Right lung (tissue), 10 donors: Measurements from ENCODE around the gene GAL3ST2. TPM values are rescaled to one million over a fixed set of nuclear protein-coding genes. Genes with fewer than 3 reads are reported as not detected.
A peak's percentile ranks its signal among the peaks of the same experiment; 100 is the strongest.
"Not testable (repeated sequence)": the region's sequence is repeated elsewhere in the genome, so short reads cannot be mapped to it uniquely, and the experiment has no call there.

Experiments
- DNase-seq, 2 donors: peaks; one replicate each; pipeline ENCODE4 v3.0.0-alpha.2; 2013
- long read RNA-seq, 8 donors: transcript quantifications; one replicate each; lab custom pipeline, GENCODE V29; 2026
- polyA plus RNA-seq, 5 donors: library from polyadenylated mRNA; unstranded; fragments of 120-200 nt; gene quantifications; one replicate each; pipeline versions ENCODE4 v1.2.1 to v1.2.3, GENCODE V29; 2013; ENCODE audit warnings: inconsistent platforms in 1 of 5, low replicate concordance in 1 of 5; ENCODE audit not compliant: insufficient read length in 5 of 5, insufficient read depth in 1 of 5

The GAL3ST2 gene
- under 1 TPM; 0.15 to 0.33 (median 0.27) TPM for polyA plus RNA-seq
- long read RNA-seq, donor 1 = 0 reads
- long read RNA-seq, donor 2 = 0 reads
- long read RNA-seq, donor 3 = 0 reads
- long read RNA-seq, donor 4 = 0 reads
- long read RNA-seq, donor 5 = 0 reads
- long read RNA-seq, donor 6 = 0 reads
- long read RNA-seq, donor 7 = 0 reads
- long read RNA-seq, donor 8 = 0 reads

DNA sequence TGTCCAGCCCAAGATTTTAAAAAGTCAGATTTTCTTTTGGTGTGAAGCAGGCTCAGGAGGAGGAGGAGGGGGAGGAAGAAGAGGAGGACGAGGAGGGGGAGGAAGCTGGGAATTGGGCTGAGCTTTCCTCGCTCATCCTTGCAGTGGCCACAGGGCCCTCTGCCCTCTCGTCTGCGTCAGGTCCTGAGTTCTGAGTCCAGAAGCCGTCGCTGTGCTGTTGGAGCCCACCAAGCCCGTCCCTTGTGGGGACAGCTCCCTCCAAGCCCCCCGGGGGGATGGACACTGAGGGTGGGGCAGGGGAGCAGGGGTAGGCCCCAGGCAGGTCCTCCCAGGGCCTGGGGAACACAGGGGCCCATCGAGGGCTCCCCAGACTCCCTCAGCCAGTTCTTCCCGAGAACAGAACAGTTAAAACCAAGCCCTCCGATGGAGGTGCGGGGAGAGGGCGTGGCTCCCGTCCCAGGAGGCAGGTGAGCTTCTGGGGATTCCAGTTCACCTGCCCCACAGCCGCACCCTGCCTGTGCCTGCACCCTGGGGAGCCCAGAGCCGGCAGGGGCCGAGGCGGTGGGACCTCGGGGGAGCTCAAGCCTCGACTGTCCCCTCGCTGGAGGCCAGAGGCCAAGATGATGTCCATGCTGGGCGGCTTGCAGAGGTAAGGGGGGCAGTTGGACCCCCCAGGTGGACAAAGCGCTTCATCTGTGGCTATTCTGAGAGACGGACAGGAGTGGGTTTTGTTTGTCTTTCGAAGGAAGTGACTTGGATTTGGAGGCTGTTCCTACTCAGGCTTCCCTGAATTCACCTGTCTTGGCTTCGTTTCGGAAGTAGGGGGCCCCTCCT, at the start of gene GAL3ST2:
TSS of gene GAL3ST2 (plus strand) at position 487 of the 834 bp plus-strand sequence. CDS start at position 621, 134 bp downstream.
- no peak for DNase-seq

DNA sequence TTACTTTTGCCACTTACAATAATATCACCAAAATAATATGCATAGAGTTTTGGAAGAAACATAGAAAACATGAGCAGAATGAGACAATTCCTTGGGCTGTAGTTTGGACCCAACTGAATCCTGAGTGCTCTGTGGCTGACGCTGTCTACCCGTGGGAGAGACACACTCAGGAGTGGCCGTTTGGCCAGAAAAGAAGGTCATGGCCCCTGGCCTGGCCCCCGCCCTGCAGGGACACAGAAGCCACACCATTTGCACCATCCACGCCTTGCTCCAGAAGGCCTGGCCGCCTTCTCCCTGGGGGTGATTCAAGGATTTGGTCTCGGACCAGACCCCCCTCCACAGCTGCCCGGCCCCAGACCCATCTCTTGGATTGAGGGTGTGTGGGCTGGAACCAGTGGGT, 48.6 kb upstream of the GAL3ST2 start:
- DNase-seq = no peak

DNA sequence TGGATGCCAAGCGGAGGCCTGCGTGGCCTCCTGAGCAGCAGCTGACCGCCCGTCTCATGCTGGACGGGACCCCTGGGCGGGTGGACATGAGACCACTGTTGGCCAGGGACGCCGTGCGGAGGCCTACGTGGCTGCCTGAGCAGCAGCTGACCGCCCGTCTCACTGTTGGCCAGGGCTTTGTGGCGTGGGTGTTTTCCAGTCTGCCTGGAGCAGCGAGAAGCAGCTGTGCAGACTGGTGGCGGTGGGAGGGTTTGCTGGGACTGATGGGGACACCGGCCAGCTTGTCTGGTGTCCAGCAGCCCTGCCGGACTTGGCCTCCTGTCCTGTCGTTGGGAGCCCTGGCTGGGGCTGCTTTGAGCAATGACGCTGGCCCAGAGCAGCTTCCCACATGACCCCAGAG, 48.0 kb upstream of the GAL3ST2 start:
- DNase-seq = no peak

DNA sequence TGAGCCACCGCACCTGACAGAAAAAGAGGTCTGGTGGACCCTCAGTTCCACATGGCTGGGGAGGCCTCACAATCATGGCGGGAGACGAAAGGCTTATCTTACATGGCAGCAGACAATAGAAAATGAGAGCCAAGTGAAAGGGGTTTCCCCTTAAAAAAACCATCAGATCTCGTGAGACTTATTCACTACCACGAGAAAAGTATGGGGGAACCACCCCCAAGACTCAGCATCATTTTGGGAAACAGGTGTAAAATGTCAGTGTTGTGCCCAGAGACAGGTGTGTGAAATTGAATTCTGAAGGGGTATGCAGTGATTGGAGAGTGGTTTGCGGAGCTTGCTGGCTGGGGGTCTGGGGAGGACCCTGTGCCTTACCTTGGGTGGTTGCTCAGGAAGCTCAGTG, 46.8 kb upstream of the GAL3ST2 start:
- no peak for DNase-seq

DNA sequence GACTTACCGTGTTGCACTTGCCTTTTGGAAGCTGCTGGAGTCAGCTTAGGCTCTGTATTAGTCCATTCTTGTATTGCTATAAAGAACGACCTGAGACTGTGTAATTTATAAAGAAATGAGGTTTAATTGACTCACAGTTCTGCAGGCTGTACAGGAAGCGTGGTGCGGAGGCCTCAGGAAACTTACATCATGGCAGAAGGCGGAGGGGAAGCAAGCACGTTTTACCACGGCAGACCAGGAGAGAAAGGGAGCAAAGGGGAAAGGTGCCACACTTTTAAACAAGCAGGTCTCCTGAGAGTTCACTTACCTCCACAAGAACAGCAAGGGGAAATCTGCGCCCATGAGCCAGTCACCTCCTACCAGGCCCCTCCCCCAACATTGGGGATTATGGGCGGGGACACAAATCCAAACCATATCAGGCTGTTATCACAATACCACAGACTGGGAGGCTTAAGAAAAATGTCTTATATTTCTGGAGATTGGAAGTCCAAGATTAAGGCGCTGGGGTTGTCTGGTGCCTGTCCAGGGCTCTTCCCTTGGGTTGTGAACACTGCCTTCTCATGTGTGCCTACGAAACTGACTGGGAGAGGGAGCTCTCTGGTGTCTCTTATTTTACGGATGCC, 45.8 kb upstream of the GAL3ST2 start:
- no peak for DNase-seq

DNA sequence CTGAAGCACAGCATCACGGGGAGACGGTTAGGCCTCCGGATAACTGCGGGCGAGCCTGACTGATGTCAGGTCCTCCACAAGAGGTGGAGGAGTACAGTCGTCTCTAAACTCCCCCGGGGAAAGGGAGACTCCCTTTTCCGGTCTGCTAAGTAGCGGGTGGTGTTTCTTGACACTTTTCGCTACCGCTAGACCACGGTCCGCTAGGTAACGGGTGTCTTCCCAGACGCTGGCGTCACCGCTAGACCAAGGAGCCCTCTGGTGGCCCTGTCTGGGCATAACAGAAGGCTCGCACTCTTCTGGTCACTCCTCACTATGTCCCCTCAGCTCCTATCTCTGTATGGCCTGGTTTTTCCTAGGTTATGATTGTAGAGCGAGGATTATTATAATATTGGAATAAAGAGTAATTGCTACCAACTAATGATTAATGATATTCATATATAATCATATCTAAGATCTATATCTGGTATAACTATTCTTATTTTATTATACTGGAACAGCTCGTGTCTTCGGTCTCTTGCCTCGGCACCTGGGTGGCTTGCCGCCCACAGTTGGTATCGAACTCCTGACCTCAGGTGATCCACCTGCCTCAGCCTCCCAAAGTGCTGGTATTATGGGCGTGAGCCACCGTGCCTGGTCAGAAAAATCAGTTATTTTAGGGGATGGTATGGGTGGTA, 44.0 kb upstream of the GAL3ST2 start:
- DNase-seq = not testable (repeated sequence)

DNA sequence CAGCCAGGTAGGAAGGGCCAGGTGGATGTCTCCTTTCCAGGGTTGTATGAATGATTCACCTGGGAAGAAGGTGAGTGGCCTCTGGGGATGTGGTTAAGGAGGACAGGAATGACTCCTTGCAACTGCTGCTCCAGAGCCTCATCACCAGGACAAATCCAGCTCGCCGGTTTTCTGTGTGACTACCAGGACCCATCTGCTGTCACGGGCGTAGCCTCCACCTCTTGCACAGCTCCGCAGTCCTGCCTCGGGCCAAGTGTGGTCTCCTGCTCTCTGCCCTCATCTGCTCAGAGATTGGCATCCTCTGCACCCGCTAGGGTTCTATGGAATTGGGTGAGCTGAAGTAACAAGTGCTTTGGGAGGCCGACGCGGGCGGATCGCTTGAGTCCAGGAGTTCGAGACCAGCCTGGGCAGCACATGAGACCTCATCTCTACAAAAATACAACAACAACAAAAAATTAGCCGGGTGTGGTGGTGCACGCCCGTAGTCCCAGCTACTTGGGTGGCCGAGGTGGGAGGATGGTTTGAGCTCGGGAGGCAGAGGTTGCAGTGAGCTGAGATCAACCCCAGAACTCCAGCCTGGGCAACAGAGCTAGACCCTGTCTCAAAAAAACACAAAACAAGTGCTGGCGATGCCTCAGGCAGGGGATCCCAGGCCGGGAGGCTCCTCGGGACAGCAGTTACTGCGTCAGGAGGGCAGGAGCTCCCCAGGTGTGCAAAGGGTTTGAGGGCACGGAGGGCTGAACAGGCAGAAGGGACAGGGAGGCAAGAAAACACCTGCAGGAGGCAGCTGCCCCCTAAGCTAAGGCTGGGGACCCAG, 43.0 kb upstream of the GAL3ST2 start:
- no peak for DNase-seq

DNA sequence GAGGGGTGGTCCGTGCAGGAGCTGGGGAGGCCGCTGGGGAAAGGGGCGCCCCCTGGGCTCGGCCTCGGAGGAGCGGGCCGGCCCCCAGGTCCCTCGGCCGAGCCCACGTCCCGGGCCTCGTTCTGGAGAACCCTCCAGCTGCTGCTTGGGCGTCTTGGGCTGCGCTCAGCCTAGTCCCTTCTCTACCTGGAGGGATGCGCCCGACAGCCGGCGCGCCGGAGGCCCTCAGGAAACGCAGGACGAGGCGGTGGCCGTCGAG, 42.5 kb upstream of the GAL3ST2 start:
- no peak for DNase-seq

DNA sequence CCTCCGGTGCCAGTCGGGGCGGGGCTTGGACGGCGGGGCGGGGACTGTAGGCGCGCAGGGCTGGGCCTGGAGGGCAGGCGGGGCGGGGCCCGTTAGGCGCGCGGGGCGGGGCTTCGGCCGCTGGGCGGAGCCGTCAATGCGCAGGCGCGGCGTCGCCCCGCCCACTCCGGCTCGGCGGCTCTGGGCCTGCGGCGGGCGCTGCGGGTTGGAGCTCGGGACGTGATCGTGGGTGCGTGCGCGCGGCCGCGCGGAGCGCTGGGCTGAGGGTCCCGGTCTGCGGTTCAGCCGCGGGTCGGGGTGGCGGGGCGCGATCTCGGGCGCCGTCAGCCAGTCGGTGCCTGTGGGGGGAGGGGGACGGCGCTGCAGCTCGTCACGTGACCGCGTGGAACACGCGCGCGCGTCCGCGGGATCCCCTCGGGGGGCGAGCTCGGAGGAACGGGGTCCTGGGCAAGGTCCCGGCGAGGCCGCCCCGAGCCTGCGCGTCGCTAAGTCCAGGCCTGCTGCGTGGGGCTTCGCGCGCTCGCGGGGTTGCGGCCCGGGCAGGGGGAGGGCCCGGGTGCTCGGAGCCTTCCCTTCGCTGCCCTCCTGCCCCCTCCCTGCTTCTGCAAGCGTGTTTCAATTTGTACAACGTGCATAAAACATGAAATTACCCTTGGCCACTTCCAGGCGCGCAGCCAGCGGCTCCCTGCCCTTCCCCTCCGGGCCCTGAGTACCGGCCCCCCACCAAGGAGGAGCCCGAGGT, 42.0 kb upstream of the GAL3ST2 start, which contains the start of gene D2HGDH:
TSS of gene D2HGDH (plus strand) at position 164 of the 742 bp plus-strand sequence. CDS start 595 bp downstream, outside the sequence.
- DNase-seq = peak; percentile 81 to 86

DNA sequence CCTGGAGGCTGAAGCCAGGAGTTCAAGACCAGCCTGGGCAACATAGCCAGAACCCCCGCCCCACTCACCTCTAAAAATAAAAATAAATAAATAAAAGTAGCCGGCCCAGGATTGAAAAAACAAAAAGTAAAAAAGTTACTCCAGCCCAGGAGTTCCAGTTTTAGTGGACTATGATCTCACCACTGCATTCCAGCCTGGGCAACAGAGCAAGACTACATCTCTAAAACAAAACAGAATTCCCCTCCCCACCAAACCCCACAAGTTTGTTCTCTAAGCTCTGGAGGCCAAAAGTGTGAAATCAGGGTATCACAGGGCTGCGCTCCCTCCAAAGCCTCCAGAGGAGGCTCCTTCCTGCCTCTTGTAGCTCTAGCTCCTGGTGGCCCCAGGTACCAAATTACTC, 40.5 kb upstream of the GAL3ST2 start:
- no peak for DNase-seq

DNA sequence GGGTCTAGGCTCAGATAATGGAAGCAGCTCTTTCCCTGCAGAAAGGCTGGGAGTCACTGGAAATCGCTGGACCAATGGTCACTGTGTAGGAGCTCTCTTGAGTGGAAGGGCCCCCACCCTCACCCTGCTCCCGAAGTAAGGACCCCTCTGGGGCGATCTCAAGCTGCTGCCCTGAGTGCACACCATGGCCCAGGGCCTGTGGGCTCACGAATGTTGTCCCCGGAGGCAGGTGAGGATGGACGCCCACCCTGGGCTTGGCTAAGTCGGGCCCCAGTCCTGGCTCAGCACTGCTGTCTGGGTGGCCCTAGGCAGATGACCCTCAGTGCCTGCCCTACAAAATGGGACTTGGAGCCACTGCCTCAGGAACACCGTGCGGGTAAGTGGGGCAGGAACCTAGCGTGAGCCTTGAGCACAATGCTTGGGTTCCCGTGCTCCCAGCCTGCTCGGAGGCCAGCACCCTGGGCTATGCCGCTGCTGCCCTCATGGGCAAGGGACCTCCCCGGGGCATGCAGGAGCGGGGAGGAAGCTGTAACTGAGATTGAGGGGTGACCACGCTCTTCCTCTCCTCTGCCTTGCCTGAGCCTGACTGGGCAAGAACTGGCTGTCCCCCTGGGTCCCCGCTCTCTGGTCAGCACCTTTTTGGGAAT, 38.5 kb upstream of the GAL3ST2 start:
- DNase-seq = no peak

DNA sequence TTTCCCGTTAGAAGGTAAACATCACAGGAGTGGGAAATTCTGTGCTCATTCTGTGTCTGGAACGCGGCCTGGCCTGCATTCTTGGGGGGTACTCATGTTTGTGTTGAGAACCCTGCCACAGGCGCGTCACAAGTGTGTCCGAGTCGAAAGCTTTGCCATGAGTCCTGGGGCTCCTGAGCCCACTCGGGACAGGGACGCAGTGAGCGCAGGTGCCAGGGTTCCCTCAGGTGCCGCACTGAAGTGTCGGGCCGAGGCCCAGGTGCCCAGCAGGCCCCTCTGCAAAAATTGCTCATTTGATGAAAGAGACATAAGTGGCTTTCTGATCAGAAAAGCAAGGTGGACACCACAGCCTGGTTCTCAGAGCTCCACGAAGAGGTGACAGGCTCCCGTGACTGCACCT, 37.4 kb upstream of the GAL3ST2 start:
- DNase-seq = no peak

DNA sequence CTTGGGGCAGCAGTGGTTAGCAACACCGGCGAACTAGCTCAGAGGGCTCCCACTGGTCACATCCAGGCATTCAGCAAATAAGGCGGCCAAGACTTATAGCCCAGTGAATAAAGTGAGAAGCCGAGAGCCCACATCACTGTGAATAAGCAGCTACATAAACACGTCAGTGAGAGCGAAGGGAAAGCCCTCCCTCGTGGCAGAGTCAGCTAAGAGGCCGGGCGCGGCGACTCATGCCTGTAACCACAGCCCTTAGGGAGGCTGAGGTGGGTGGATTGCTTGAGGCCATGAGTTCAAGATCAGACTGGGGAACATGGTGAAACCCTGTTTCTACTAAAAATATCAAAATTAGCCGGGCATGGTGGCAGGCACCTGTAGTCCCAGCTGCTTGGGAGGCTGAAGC, 37.0 kb upstream of the GAL3ST2 start:
- DNase-seq = no peak

DNA sequence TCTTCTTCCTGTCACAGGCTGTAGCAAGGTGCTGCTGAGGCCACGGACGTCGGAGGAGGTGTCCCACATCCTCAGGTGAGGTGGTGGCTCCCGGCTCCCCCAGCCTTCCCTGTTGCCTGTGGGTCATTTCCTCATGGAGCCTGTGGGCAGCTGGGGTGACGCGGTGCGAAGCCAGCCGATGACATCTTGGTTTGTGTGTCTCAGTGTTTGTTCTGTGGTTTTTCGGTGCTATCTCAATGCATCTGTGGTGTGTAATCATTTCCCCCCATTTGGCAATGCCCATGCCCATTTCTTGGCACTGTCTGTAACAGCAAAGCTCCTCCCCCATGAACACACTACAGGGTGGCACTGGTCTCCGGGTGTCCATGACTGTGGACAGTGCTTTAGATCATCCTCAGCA, 35.6 kb upstream of the GAL3ST2 start:
- DNase-seq = no peak

DNA sequence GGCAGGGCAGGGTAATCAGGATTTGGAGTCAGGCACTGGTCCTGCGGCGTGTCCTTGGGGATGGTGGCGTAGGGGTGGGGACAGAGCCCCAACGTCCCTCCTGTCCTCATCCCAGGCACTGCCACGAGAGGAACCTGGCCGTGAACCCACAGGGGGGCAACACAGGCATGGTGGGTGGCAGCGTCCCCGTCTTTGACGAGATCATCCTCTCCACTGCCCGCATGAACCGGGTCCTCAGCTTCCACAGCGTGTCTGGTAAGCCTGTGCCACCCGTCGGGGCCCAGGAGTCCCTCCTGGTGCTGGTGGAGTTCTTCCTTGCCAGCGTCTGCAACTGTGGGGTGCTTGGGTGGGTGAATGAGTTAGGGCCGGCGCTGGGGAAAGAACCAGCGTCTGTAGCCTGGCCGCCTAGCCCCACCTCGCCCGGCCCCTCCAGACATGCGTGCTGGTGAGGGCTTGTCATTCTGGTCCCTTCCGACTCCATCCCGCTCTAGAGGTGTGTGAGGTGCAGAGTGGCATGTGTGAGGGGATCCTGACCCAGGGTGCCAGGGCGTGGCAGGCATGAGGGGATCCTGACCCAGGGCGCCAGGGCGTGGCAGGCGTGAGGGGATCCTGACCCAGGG, 34.2 kb upstream of the GAL3ST2 start:
- DNase-seq = no peak

DNA sequence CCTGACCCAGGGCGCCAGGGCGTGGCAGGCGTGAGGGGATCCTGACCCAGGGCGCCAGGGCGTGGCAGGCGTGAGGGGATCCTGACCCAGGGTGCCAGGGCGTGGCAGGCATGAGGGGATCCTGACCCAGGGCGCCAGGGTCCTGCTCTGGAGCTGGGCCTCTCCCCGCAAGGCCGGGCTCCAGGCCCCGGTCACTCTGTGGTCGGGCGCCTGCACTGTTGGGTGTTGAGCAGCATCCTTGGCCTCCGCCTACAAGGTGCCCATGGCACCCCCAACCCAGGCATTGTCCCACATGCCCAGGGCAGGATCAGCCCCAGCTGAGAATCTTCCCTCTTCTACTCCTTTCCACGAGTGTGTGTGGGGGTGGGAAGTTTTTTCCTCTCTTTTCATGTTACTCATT, 33.6 kb upstream of the GAL3ST2 start:
- not testable (repeated sequence) for DNase-seq

DNA sequence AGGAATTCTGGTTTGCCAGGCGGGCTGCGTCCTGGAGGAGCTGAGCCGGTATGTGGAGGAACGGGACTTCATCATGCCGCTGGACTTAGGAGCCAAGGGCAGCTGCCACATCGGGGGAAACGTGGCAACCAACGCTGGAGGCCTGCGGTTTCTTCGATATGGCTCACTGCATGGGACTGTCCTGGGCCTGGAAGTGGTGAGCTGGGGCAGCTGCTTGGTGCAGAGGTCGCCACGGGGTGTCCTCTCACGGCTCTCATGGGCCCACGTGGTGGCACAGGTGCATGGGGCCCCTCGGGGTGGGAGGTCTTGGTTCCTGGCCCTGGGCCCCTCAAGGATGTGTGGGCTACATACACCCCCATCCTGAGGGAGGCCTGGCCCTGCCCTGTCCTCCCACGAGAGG, 33.0 kb upstream of the GAL3ST2 start:
- DNase-seq = no peak

DNA sequence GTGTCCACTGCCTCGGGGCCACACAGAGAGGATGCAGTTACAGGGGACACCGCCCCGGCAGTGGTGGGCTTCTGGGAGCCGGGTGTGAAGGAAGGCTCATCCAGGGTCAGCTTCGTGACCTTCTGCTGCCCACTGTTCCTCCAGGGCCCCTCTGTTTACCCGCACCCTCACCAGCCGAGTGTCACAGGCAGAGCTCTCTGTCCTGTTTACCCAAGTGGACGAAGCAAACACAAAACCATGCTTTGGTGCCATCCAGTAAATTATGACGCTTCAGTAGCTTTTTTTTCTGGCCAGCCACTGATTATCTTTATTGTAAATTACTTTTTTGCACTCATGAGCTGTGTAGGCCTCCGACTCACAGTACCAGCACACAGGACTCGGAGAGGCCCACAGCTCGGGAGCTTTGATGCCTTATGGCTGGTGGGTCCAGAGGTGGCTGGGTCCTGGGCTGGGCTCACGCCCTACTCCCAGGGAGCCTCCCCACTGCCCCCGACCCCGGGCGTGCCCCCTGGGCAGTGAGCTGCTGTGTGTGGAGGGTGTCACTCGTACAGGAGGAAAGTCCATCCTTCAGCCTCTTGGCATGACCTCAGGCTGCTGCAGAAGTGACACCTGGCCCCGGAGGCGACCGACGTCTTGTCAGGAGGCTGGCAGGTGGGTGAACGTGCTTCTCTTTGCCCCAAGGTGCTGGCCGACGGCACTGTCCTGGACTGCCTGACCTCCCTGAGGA, 32.4 kb upstream of the GAL3ST2 start:
- DNase-seq = no peak

DNA sequence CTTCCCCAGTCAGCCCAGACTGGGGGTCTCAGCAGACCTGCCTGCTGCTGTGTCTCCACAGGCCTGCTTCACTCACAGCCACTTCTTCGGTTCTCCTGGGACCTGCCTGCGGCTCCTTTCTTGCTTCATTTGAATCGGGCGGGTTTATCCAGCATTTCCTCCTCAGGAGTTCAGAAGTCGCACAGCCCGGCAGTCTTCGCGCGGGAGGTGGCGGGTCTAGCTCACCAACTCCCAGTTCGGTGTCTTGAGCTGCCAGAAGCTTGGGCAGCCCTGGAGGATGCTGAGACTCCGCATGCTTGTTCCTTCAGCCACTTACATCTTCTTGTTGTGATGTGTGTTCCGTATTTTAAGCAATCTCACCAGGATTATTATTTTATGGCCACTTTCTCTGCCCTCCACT, 31.3 kb upstream of the GAL3ST2 start:
- no peak for DNase-seq
